ENCODE results near the gene GLUD1.
"Not testable (repeated sequence)": the region's sequence is repeated elsewhere in the genome, so short reads cannot be mapped to it uniquely, and the experiment has no call there.

Gene GLUD1

GRCh38 chr10:87090779-87091178, 3.9 kb downstream of the GLUD1 start:
- no peak for DNase-seq (ENCODE audit: low read depth, low spot score)

GRCh38 chr10:87089746-87090145, 4.9 kb downstream of the GLUD1 start:
- no peak for DNase-seq (ENCODE audit: low read depth, low spot score)

GRCh38 chr10:87085537-87085936, 9.1 kb downstream of the GLUD1 start:
- DNase-seq (ENCODE audit: low read depth, low spot score): no peak

- DNase-seq (ENCODE audit: low read depth, low spot score): not testable (repeated sequence)
These were observed 10.3 kb downstream of the GLUD1 start for GRCh38 chr10:87084291-87084782.

GRCh38 chr10:87083576-87084290, 10.9 kb downstream of the GLUD1 start:
- peak; percentile 65 for DNase-seq (ENCODE audit: low read depth, low spot score)

- not testable (repeated sequence) for DNase-seq (ENCODE audit: low read depth, low spot score)
These were observed 12.4 kb downstream of the GLUD1 start for GRCh38 chr10:87082219-87082618.

- not testable (repeated sequence) for DNase-seq (ENCODE audit: low read depth, low spot score)
These were observed 13.1 kb downstream of the GLUD1 start for GRCh38 chr10:87081574-87081973.

GRCh38 chr10:87080621-87081020, 14.0 kb downstream of the GLUD1 start:
- DNase-seq (ENCODE audit: low read depth, low spot score): not testable (repeated sequence)

- DNase-seq (ENCODE audit: low read depth, low spot score): no peak
These were observed 15.4 kb downstream of the GLUD1 start for GRCh38 chr10:87079106-87079836.

- not testable (repeated sequence) for DNase-seq (ENCODE audit: low read depth, low spot score)
These were observed 18.2 kb downstream of the GLUD1 start for GRCh38 chr10:87076421-87076820.

- no peak for DNase-seq (ENCODE audit: low read depth, low spot score)
These were observed 22.2 kb downstream of the GLUD1 start for GRCh38 chr10:87072449-87072848.

- DNase-seq (ENCODE audit: low read depth, low spot score): no peak
These were observed 26.4 kb downstream of the GLUD1 start for GRCh38 chr10:87068281-87068680.

- DNase-seq (ENCODE audit: low read depth, low spot score): no peak
These were observed 27.8 kb downstream of the GLUD1 start for GRCh38 chr10:87066865-87067264.

- no peak for DNase-seq (ENCODE audit: low read depth, low spot score)
These were observed 28.5 kb downstream of the GLUD1 start for GRCh38 chr10:87066178-87066577.

- DNase-seq (ENCODE audit: low read depth, low spot score): no peak
These were observed 30.0 kb downstream of the GLUD1 start for GRCh38 chr10:87064651-87065050.

GRCh38 chr10:87060280-87060928, 34.2 kb downstream of the GLUD1 start:
- DNase-seq (ENCODE audit: low read depth, low spot score): no peak

GRCh38 chr10:87059401-87059800, 35.2 kb downstream of the GLUD1 start:
- DNase-seq (ENCODE audit: low read depth, low spot score): no peak

- peak; percentile 82 for DNase-seq (ENCODE audit: low read depth, low spot score)
These were observed 36.5 kb downstream of the GLUD1 start for GRCh38 chr10:87058171-87058570.

GRCh38 chr10:87054373-87055295, 40.0 kb downstream of the GLUD1 start:
- DNase-seq (ENCODE audit: low read depth, low spot score): peak; percentile 21

GRCh38 chr10:87053577-87054181, 41.0 kb downstream of the GLUD1 start:
- DNase-seq (ENCODE audit: low read depth, low spot score): no peak

GRCh38 chr10:87053111-87053510, 41.5 kb downstream of the GLUD1 start:
- no peak for DNase-seq (ENCODE audit: low read depth, low spot score)

Measured in brain pericyte (primary cell).